ENCODE results near the gene MCAT.

The MCAT gene

GRCh38 chr22:43179146-43179910, 36.1 kb upstream of the MCAT start:
- DNase-seq (ENCODE audit: low read depth): no peak
- no peak overlapping the region for H3K4me3 ChIP-seq (ENCODE audit: low read depth, low read length)
- TF ChIP-seq CTCF (conservative IDR thresholded peaks at IDR 0.05; ENCODE audit: low read depth, low read length): no peak

- DNase-seq (ENCODE audit: low read depth): no peak
- no peak overlapping the region for H3K4me3 ChIP-seq (ENCODE audit: low read depth, low read length)
- no peak for TF ChIP-seq CTCF (conservative IDR thresholded peaks at IDR 0.05; ENCODE audit: low read depth, low read length)
Observed at GRCh38 chr22:43177479-43177878, 34.3 kb upstream of the MCAT start.

GRCh38 chr22:43176090-43176489, 32.9 kb upstream of the MCAT start:
- no peak for DNase-seq (ENCODE audit: low read depth)
- no peak for TF ChIP-seq CTCF (conservative IDR thresholded peaks at IDR 0.05; ENCODE audit: low read depth, low read length)
- no peak overlapping the region for H3K4me3 ChIP-seq (ENCODE audit: low read depth, low read length)

- DNase-seq (ENCODE audit: low read depth): no peak
- no peak overlapping the region for H3K4me3 ChIP-seq (ENCODE audit: low read depth, low read length)
- no peak for TF ChIP-seq CTCF (conservative IDR thresholded peaks at IDR 0.05; ENCODE audit: low read depth, low read length)
Observed at GRCh38 chr22:43174941-43175531, 31.8 kb upstream of the MCAT start.

GRCh38 chr22:43173976-43174720, 30.9 kb upstream of the MCAT start:
- TF ChIP-seq CTCF (conservative IDR thresholded peaks at IDR 0.05; ENCODE audit: low read depth, low read length): no peak
- DNase-seq (ENCODE audit: low read depth): no peak
- no peak overlapping the region for H3K4me3 ChIP-seq (ENCODE audit: low read depth, low read length)

GRCh38 chr22:43173566-43173965, 30.4 kb upstream of the MCAT start:
- no peak overlapping the region for H3K4me3 ChIP-seq (ENCODE audit: low read depth, low read length)
- no peak for DNase-seq (ENCODE audit: low read depth)
- TF ChIP-seq CTCF (conservative IDR thresholded peaks at IDR 0.05; ENCODE audit: low read depth, low read length): no peak
